Astrocyte of the spinal cord (primary cell): ENCODE measurements around the gene PPP2R3B.

Experiments used
- DNase-seq: peaks from one replicate; pipeline ENCODE4 v3.0.0; 2011; ENCODE audit warnings: low read depth, low spot score
- H3K4me3 ChIP-seq: 2 replicates; pipeline ENCODE4 v1.5.1; 2011; ENCODE audit warnings: low read depth, mild to moderate bottlenecking, low read length, moderate library complexity
- CTCF ChIP-seq: IDR thresholded peaks from 2 replicates; pipeline ENCODE4 v1.5.1; 2012; ENCODE audit warnings: low read depth, mild to moderate bottlenecking, low read length, inconsistent platforms
- in situ Hi-C: cut with HindIII; loops from 2 replicates; pipeline ENCODE4 v1.10.0; 2017; ENCODE audit warnings: low sequenced_read_pairs

Gene PPP2R3B

GRCh38 chrX:400258-400657 lies 13.6 kb upstream of the PPP2R3B start:
- H3K4me3 ChIP-seq, result no peak overlapping the region
- no peak for DNase-seq
- in situ Hi-C loops, result no loop called here
- TF ChIP-seq CTCF, result no peak

- in situ Hi-C loops, result no loop called here
- DNase-seq, result peak; percentile 59
- TF ChIP-seq CTCF, result no peak
- no peak overlapping the region for H3K4me3 ChIP-seq
Measured at GRCh38 chrX:397575-397974, 10.9 kb upstream of the PPP2R3B start.

GRCh38 chrX:394830-395229 lies 8.1 kb upstream of the PPP2R3B start:
- in situ Hi-C loops, result no loop called here
- no peak for TF ChIP-seq CTCF
- no peak for DNase-seq
- H3K4me3 ChIP-seq, result no peak overlapping the region

- in situ Hi-C loops, result no loop called here
- no peak overlapping the region for H3K4me3 ChIP-seq
- no peak for TF ChIP-seq CTCF
- no peak for DNase-seq
Measured at GRCh38 chrX:392575-392846, 5.8 kb upstream of the PPP2R3B start.

- DNase-seq, result no peak
- in situ Hi-C loops, result no loop called here
- no peak for TF ChIP-seq CTCF
- no peak overlapping the region for H3K4me3 ChIP-seq
Measured at GRCh38 chrX:391717-392574, 5.2 kb upstream of the PPP2R3B start.

GRCh38 chrX:390459-390858 lies 3.8 kb upstream of the PPP2R3B start:
- TF ChIP-seq CTCF, result no peak
- DNase-seq, result no peak
- no peak overlapping the region for H3K4me3 ChIP-seq
- in situ Hi-C loops, result no loop called here
